ENCODE data around the gene PERP. TPM values are rescaled to one million over a fixed set of nuclear protein-coding genes. Genes with fewer than 3 reads are reported as not detected.

PERP gene
- total RNA-seq, 1 donor from 2014 or later = 42.8 TPM

DNA sequence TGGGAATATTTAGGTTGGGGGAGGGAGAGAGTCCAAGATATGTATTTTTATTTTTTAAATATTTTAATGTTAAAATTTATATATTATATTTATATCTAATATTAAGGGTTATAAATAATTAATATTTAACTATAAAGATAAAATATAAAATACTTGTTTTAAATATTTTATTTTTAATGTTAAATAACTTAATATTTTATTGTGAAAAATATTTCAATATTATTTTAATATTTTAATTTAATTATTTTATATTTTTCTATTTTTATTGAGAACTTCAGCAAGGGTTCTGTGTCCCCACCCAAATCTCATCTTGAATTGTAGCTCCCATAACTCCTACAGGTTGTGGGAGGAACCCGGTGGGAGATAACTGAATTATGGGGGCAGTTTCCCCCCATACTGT, 34.0 kb downstream of the PERP start:
- DNase-seq (ENCODE audit: extremely low read depth, low read depth, low spot score) = no peak

DNA sequence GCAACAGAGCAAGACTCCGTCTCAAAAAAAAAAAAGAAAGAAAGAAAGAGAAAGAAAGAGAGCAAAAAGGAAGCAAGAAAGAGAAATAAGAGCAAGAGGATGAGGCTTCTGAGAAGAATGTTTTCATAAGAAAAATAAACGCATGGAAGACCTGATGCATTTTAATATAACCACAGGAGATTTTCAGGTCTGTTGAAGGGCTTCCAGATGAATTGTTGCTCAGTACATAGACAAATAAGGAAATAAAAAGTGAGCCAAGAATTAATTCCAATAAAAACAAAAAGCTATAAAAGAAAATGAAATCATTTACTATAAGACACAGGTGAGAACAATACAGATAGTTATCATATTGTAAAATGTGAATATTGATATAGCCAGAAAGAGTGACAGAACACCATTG, 43.5 kb downstream of the PERP start:
- DNase-seq (ENCODE audit: extremely low read depth, low read depth, low spot score) = no peak

DNA sequence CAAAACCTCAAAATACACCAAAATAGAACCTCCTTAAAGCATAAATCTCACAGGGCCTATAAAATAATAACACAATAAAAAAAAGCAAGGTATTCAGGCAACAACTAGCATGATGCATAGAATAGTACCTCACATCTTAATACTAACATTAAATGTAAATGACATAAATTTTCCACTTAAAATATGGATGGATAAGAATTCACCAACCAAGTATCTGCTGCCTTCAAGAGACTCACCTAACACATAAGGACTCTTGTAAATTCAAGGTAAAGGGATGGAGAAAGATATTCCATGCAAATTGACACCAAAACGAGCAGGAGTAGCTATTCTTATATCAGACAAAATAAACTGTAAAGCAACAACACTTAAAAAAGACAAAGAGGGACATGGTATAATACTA, 52.2 kb downstream of the PERP start:
- no peak for DNase-seq (ENCODE audit: extremely low read depth, low read depth, low spot score)

DNA sequence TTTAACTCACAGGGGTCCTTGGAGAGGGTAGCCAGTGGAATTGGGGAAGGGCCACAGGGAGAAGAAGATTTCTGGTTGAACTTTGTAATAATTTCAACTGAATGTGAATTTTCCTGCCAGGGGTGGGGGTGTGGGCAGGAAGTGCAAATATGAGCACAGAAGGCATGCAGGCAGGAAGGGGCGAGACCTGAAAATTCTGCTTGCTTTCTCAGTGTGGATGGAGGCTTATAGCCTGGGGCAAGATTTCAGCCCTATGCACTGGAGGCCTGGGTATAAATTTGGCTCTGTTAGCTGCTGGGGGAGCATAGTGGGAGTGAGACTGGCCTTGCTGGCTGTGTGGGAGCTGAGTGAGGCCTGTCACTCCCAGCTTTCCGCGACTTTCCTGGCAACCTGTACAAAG, 54.4 kb downstream of the PERP start:
- no peak for DNase-seq (ENCODE audit: extremely low read depth, low read depth, low spot score)

DNA sequence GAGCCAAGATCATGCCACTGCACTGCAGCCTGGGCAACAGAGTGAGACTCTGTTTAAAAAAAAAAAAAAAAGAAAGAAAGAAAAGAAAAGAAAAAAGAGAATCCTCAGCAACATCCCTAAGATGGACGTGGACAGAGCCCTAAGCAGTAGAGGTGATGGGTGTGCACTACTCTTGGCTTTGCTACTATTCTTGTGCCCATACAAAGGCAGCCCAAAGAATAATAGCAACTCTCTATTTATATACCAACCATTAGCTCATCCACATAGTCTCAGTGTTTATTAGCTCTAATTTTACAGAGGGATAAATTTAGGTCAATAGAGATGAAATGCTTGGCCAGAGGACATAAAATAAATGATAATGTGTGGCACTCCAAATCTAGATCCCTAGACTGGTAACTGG, 62.2 kb downstream of the PERP start:
- no peak for DNase-seq (ENCODE audit: extremely low read depth, low read depth, low spot score)

DNA sequence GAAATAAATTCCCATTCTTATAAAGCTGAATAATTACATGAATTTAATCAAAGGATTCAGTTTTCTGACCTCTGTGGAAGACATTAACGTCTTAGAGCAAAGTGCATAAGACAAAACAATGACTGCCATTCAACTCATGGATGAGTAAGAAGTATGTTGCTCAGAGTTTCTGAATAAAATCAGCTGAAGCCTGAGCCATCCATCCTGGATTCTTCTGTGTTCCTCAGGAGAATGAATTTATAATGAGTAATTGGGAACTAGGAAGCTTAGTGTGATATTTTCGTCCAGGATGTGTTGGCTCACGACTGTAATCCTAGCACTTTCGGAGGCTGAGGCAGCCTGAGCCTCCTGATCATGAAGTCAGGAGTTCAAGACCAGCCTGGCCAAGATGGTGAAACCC, 62.8 kb downstream of the PERP start:
- no peak for DNase-seq (ENCODE audit: extremely low read depth, low read depth, low spot score)

Other genes starting within 250 kb of the PERP start
- gene TNFAIP3, start 240.2 kb downstream of the PERP start, total RNA-seq = 15.8 and 31.2 TPM in 2 replicates
- 4.5 and 5.1 TPM in 2 replicates for gene ARFGEF3, start 54.5 kb upstream of the PERP start, total RNA-seq
- not detected in 2 replicates for gene PBOV1, start 111.1 kb upstream of the PERP start, total RNA-seq

Data from glomerular endothelial cell (primary cell).